Stomach (tissue), 9 donors: ENCODE results near the gene SOX8. TPM values are rescaled to one million over a fixed set of nuclear protein-coding genes. Genes with fewer than 3 reads are reported as not detected.

Experiments
- DNase-seq, 2 donors: peaks; one replicate each; pipeline versions ENCODE4 v3.0.0 to v3.0.0-alpha.2; 2013 to 2019
- H3K27ac ChIP-seq, 5 donors: fragments of 200-600 bp in 4 of 5; sonication (generic) in 4 of 5; one replicate each; pipeline ENCODE4 v1.5.1; 2013 to 2019; ENCODE audit warnings: mild to moderate bottlenecking in 1 of 5, moderate library complexity in 1 of 5
- H3K27me3 ChIP-seq, 3 donors: fragments of 200-600 bp; sonication (generic); one replicate each; pipeline ENCODE4 v1.5.1; 2017 to 2019; ENCODE audit warnings: mixed run types in 1 of 3
- H3K36me3 ChIP-seq, 4 donors: fragments of 200-600 bp; sonication (generic); 1 replicate in 3 of 4; 2 replicates in 1 of 4; pipeline ENCODE4 v1.5.1; 2016 to 2019
- H3K4me1 ChIP-seq, 4 donors: fragments of 200-600 bp; sonication (generic); one replicate each; pipeline ENCODE4 v1.5.1; 2016 to 2019
- H3K4me3 ChIP-seq, 4 donors: fragments of 200-600 bp; sonication (generic) in 3 of 4; one replicate each; pipeline ENCODE4 v1.5.1; 2016 to 2019; ENCODE audit warnings: mild to moderate bottlenecking in 1 of 4
- H3K9me3 ChIP-seq, 4 donors: fragments of 200-600 bp; sonication (generic); one replicate each; pipeline ENCODE4 v1.5.1; 2016 to 2019
- EP300 ChIP-seq: sonication (generic); formaldehyde crosslinking; IDR thresholded peaks from one replicate; pipeline ENCODE4 v1.6.1; 2017; ENCODE audit warnings: antibody characterized with exemption
- POLR2A ChIP-seq, 4 donors: fragments of 450-650 bp; IDR thresholded peaks; one replicate each; pipeline ENCODE4 v1.6.1; 2016; ENCODE audit warnings: antibody characterized with exemption in 4 of 4, control low read depth in 2 of 4, mild to moderate bottlenecking in 1 of 4, moderate library complexity in 1 of 4
- POLR2AphosphoS5 ChIP-seq, 3 donors: sonication (generic); formaldehyde crosslinking; IDR thresholded peaks; one replicate each; pipeline ENCODE4 v1.6.1; 2016; ENCODE audit warnings: antibody characterized with exemption in 3 of 3
- WGBS, 5 donors: extraction: QIAGEN DNeasy Blood & Tissue Kit in 3 of 5; methylation state at CpG; one replicate each; pipeline versions ENCODE4 v1.1.5 to v1.1.7; 2013 to 2018; 5-methylcytosine and 5-hydroxymethylcytosine counted together
- intact Hi-C: fragments of 100-400 bp; cut with DNase I; formaldehyde crosslinking; loops from one replicate; pipeline ENCODE4 v1.15.1; 2023; ENCODE audit warnings: low total_unique reads
- polyA plus RNA-seq, 3 donors: library from polyadenylated mRNA; stranded (reverse); fragments of 200-250 nt; gene quantifications; one replicate each; pipeline ENCODE4 v1.2.3, GENCODE V29; 2013
- total RNA-seq, 5 donors: library from RNA; depleted of rRNA; stranded (reverse); fragments of >200 nt; gene quantifications; one replicate each; pipeline versions ENCODE4 v1.1.0 to v1.2.3, GENCODE V29; 2014 to 2016
- TF ChIP-seq, protein P1 (sequence below), 7 experiments: fragments of 450-650 bp in 4 of 7; fragments of 200-600 bp in 3 of 7; sonication (generic) in 3 of 7; IDR thresholded peaks; one replicate each; pipeline ENCODE4 v1.5.1; 2016 to 2019; ENCODE audit warnings: antibody characterized with exemption in 7 of 7, control low read depth in 2 of 7, mild to moderate bottlenecking in 1 of 7
- donor health status: healthy with polysubstance abuse.
- donor health status: Bipolar disorder and iron deficiency.
- donor health status: healthy.

The SOX8 gene
- total and polyA plus RNA-seq, 8 donors: 0.45 to 15.1 (median 1.1) TPM; not detected in 3

DNA sequence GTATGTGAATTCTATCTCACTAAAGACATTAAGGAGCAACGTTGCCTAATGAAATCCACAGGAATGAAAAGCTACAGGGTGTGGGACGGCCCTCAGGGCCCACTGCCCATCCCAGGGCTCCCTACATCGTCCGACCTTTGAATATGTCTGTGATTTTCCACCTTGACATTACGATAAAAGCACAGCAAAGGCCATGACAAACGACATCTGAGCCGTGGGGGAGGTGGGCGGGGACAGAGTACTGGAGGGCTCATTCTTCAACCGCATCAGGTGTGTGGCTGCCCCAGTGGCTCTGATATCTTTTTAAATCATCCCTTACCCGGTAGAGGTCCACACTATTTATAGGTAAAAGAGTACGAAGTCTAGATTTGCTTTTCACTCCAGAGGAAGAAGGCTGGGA lies 45.9 kb upstream of the SOX8 start:
- no peak for DNase-seq
- intact Hi-C loops: no loop called here
- Histone ChIP-seq H3K4me3 (no peak overlapping the region), H3K27me3 (no peaks in the 10 kb centered on the region), H3K27ac (no peak overlapping the region), H3K9me3 (no peaks in the 10 kb centered on the region), H3K4me1 (no peaks in the 10 kb centered on the region), H3K36me3 (peaks cover 7 to 77% (median 69%) of the 10 kb centered on the region in 4 donors)
- WGBS, 5 donors: 65 to 76% (median 76%) methylated on average over 11 of the region's 11 CpGs
- TF ChIP-seq, protein P1, sequence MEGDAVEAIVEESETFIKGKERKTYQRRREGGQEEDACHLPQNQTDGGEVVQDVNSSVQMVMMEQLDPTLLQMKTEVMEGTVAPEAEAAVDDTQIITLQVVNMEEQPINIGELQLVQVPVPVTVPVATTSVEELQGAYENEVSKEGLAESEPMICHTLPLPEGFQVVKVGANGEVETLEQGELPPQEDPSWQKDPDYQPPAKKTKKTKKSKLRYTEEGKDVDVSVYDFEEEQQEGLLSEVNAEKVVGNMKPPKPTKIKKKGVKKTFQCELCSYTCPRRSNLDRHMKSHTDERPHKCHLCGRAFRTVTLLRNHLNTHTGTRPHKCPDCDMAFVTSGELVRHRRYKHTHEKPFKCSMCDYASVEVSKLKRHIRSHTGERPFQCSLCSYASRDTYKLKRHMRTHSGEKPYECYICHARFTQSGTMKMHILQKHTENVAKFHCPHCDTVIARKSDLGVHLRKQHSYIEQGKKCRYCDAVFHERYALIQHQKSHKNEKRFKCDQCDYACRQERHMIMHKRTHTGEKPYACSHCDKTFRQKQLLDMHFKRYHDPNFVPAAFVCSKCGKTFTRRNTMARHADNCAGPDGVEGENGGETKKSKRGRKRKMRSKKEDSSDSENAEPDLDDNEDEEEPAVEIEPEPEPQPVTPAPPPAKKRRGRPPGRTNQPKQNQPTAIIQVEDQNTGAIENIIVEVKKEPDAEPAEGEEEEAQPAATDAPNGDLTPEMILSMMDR (IDR thresholded peaks at IDR 0.05): no peak
- TF ChIP-seq EP300 (no peak), POLR2A (IDR thresholded peaks at IDR 0.05) (no peak), POLR2AphosphoS5 (IDR thresholded peaks at IDR 0.05) (no peak)

DNA sequence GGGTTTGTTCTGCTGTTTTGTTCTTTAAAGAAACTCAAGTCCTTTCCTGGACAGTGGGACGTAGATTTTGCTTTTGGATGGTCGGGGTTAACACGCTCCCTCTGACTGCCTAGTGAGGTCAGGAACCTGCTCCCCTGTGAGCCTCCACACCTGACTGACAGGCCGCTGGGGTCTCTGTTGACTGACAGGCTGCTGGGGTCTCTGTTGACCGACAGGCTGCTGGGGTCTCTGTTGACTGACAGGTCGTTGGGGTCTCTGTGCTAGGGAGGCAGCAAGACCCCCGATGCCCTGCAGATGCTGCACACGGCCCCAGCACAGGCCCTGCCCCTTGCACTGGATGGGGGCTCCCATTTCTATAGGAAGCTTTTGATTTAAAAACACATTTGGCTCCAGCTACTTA lies 44.3 kb upstream of the SOX8 start:
- intact Hi-C loops: no loop called here
- Histone ChIP-seq H3K4me1 (no peaks in the 10 kb centered on the region), H3K9me3 (peaks cover 0 to 14% (median 10%) of the 10 kb centered on the region in 4 donors), H3K4me3 (no peak overlapping the region), H3K27ac (no peak overlapping the region), H3K27me3 (no peaks in the 10 kb centered on the region), H3K36me3 (peaks cover 0 to 77% (median 63%) of the 10 kb centered on the region in 4 donors)
- 59 to 88% (median 82%) methylated on average over 6 to 8 of the region's 8 CpGs for WGBS, 5 donors
- no peak for DNase-seq
- TF ChIP-seq POLR2A (IDR thresholded peaks at IDR 0.05): no peak
- no peak for TF ChIP-seq EP300
- no peak for TF ChIP-seq POLR2AphosphoS5 (IDR thresholded peaks at IDR 0.05)
- TF ChIP-seq, protein P1 (IDR thresholded peaks at IDR 0.05): no peak

DNA sequence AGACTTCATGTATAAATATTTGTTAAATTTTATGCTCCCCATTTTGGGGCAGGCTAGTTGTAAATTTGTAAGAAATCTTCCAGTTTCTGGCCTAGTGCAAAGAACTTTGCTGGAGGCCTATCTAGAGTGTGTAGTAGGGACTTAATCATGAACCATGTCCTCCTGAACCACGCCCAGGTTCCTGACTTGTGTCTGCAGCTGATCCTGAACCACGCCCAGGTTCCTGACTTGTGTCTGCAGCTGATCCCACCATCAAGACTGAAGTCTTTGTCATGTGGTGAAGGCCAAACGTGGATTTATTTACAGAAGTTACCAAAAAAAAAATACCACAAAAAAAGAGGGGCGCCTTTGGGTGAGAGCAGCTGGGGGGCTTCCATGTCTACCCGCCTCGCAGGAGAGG lies 43.8 kb upstream of the SOX8 start:
- peaks cover 0 to 77% (median 62%) of the 10 kb centered on the region in 4 donors for H3K36me3 ChIP-seq
- H3K4me3 ChIP-seq: no peak overlapping the region
- TF ChIP-seq, protein P1 (IDR thresholded peaks at IDR 0.05): no peak
- TF ChIP-seq POLR2A (IDR thresholded peaks at IDR 0.05) (no peak), EP300 (no peak), POLR2AphosphoS5 (IDR thresholded peaks at IDR 0.05) (no peak)
- H3K27ac ChIP-seq: no peak overlapping the region
- H3K27me3 ChIP-seq: no peaks in the 10 kb centered on the region
- intact Hi-C loops: no loop called here
- peaks cover 0 to 18% (median 14%) of the 10 kb centered on the region in 4 donors for H3K9me3 ChIP-seq
- 79 to 84% (median 81%) methylated on average over 4 to 6 of the region's 6 CpGs for WGBS, 5 donors
- DNase-seq: no peak
- H3K4me1 ChIP-seq: no peaks in the 10 kb centered on the region

DNA sequence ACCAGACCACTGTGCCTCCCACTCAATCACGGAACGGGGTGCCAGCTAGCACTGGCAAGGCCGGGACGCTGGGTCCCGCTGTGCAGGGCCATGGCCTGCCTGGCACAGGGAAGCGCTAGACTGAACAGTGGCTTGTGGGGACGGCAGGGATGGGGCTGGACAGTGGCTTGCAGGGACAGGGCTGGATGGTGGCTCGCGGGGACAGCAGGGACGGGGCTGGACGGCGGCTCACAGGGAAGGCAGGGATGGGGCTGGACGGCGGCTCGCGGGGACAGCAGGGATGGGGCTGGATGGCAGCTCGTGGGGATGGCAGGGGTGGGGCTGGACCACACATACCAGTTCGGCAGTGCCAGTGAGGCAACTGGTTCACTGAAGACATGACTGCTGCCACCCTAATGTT lies 43.4 kb upstream of the SOX8 start:
- no peaks in the 10 kb centered on the region for H3K27me3 ChIP-seq
- peaks cover 0 to 75% (median 59%) of the 10 kb centered on the region in 4 donors for H3K36me3 ChIP-seq
- no peak for TF ChIP-seq POLR2AphosphoS5 (IDR thresholded peaks at IDR 0.05)
- TF ChIP-seq POLR2A (IDR thresholded peaks at IDR 0.05): no peak
- TF ChIP-seq, protein P1 (IDR thresholded peaks at IDR 0.05): no peak
- TF ChIP-seq EP300: no peak
- no peak for DNase-seq
- 84 to 94% (median 90%) methylated on average over 16 to 18 of the region's 18 CpGs for WGBS, 5 donors
- no peak overlapping the region for H3K27ac ChIP-seq
- H3K4me1 ChIP-seq: no peaks in the 10 kb centered on the region
- peaks cover 0 to 22% (median 15%) of the 10 kb centered on the region in 4 donors for H3K9me3 ChIP-seq
- intact Hi-C loops: no loop called here
- no peak overlapping the region for H3K4me3 ChIP-seq
